ENCODE results near the gene TMEM255B.
A peak's percentile ranks its signal among the peaks of the same experiment; 100 is the strongest.

The TMEM255B gene

GRCh38 chr13:113762075-113762474 lies 3.0 kb downstream of the TMEM255B start:
- DNase-seq, result no peak
- intact Hi-C loops (cut with DNase I), result no loop called here

- intact Hi-C loops (cut with DNase I), result no loop called here
- peak in 25 of 42 donors; percentile 15 to 81 (median 55) for DNase-seq
Observed at GRCh38 chr13:113762538-113762937, 3.5 kb downstream of the TMEM255B start.

GRCh38 chr13:113763254-113763653 lies 4.2 kb downstream of the TMEM255B start:
- intact Hi-C loops (cut with DNase I), result no loop called here

GRCh38 chr13:113763961-113764792 lies 5.2 kb downstream of the TMEM255B start:
- peak in 1 of 42 donors; percentile 25 for DNase-seq
- intact Hi-C loops (cut with DNase I), result no loop called here

More at GRCh38 chr13:113763254-113763653, 4.2 kb downstream of the TMEM255B start:
- DNase-seq, result peak in 1 of 42 donors; percentile 34

GRCh38 chr13:113764793-113765563 lies 6.0 kb downstream of the TMEM255B start:
- intact Hi-C loops (cut with DNase I), result no loop called here

GRCh38 chr13:113765564-113765910 lies 6.5 kb downstream of the TMEM255B start:
- intact Hi-C loops (cut with DNase I), result no loop called here
- no peak for DNase-seq

More at GRCh38 chr13:113764793-113765563, 6.0 kb downstream of the TMEM255B start:
- peak in 1 of 42 donors; percentile 17 for DNase-seq

- DNase-seq, result peak in 1 of 42 donors; percentile 28
- intact Hi-C loops (cut with DNase I), result no loop called here
Observed at GRCh38 chr13:113766035-113766800, 7.2 kb downstream of the TMEM255B start.

- intact Hi-C loops (cut with DNase I), result no loop called here
- no peak for DNase-seq
Observed at GRCh38 chr13:113767366-113767765, 8.3 kb downstream of the TMEM255B start.

GRCh38 chr13:113768018-113768905 lies 9.2 kb downstream of the TMEM255B start:
- intact Hi-C loops (cut with DNase I), result no loop called here
- DNase-seq, result peak in 1 of 42 donors; percentile 18

- peak in 1 of 42 donors; percentile 9 for DNase-seq
- intact Hi-C loops (cut with DNase I), result no loop called here
Observed at GRCh38 chr13:113769106-113769505, 10.1 kb downstream of the TMEM255B start.

- intact Hi-C loops (cut with DNase I), result no loop called here
- peak in 1 of 42 donors; percentile 27 for DNase-seq
Observed at GRCh38 chr13:113769881-113770280, 10.9 kb downstream of the TMEM255B start.

GRCh38 chr13:113770441-113770840 lies 11.4 kb downstream of the TMEM255B start:
- DNase-seq, result no peak
- intact Hi-C loops (cut with DNase I), result no loop called here

GRCh38 chr13:113770937-113771336 lies 11.9 kb downstream of the TMEM255B start:
- intact Hi-C loops (cut with DNase I), result no loop called here
- peak in 1 of 42 donors; percentile 16 for DNase-seq

GRCh38 chr13:113771709-113772331 lies 12.8 kb downstream of the TMEM255B start:
- DNase-seq, result no peak
- intact Hi-C loops (cut with DNase I), result no loop called here

- peak in 1 of 42 donors; percentile 4 for DNase-seq
- intact Hi-C loops (cut with DNase I), result no loop called here
Observed at GRCh38 chr13:113774177-113775107, 15.4 kb downstream of the TMEM255B start.

GRCh38 chr13:113775451-113776145 lies 16.6 kb downstream of the TMEM255B start:
- peak in 2 of 42 donors; percentile 2 to 19 for DNase-seq
- intact Hi-C loops (cut with DNase I), result no loop called here
